GM19455 (cell line): ENCODE results near the gene IL10.
"Not testable (repeated sequence)": the region's sequence is repeated elsewhere in the genome, so short reads cannot be mapped to it uniquely, and the experiment has no call there.

ENCODE experiments used
- ATAC-seq: cut with Tn5 transposase; IDR thresholded peaks from one replicate; pipeline ENCODE4 v1.9.1; 2021; ENCODE audit not compliant: unreplicated experiment

The IL10 gene

DNA sequence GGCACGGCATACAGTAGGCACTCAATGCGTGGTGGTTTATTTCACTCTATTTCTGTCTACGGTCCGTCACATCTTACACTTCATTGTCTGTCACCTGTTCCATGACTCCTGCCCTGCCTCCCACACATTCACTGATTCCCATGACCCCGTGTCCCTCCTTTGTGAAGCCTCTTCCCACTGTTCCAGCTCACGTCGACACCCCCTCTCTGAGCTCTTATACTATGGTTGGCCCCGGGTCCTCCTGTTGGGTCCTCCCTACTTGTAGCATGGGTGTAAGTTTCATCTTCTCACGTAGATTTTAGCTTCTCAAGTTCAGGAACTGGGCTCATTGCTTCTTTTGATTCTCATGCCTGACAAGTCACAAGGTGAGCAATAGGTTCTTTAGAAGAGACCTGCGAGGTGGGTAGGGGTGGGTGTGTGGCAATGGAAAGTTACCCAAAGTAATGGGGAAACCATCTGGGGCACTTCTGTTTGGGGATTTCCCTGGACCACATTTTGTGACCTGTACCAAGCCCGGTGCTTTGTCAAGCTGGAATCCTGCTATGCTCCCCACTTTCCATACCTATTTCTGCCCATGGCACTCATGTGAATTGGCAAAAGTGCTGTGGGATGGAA is 22.1 kb upstream of the IL10 start:
- no peak for ATAC-seq

DNA sequence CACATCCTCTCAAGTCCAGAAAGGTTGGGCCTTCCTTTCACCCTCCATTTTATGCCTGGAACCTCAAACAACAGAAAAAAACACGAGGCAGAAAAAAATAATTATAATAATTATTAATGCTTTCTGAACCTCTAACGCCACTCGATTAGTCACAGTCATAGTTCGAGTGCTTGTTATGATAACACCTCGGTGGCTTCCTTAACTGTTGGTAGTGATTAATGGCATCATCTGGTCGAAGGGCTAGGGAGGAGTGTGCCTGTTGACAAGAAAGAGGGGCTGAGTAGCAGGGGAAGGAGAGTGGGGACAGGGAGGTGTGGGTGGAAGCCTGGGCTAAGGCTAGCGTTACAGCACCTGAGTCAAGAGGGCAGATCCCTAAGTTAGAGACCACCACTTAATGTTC is 21.3 kb upstream of the IL10 start:
- no peak for ATAC-seq

DNA sequence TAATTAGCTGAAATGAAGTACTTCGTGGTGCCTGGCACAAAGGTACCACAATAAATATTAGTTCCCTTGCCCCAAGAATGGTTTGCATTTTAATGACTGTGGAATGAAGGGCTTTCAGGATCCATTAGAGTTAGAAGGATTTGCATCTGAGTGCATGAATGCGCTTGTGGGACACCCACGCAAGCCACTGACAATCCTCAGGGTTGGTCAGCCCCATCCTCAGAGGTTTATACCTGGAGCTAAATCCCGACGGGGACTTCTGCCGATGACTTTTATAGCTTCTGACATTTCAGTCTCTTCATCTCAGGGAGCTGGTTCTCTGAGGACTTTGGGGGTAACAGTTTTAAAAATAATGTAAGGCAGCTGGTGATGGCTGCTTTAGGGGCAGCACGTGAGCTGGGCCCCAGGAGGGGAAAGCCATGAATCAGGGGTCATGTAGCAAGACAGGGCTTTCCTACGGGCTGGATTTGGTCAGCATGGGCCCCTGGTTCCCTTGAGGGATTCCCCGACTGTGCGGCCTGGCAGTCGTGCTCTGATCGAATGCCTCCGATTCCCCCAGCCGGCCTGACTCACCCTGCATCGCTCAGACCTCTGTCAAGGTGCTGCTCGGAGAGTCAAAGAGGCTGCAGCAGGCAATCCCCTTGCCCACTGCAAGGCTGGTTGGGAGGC is 20.8 kb upstream of the IL10 start:
- peak; percentile 37 for ATAC-seq

DNA sequence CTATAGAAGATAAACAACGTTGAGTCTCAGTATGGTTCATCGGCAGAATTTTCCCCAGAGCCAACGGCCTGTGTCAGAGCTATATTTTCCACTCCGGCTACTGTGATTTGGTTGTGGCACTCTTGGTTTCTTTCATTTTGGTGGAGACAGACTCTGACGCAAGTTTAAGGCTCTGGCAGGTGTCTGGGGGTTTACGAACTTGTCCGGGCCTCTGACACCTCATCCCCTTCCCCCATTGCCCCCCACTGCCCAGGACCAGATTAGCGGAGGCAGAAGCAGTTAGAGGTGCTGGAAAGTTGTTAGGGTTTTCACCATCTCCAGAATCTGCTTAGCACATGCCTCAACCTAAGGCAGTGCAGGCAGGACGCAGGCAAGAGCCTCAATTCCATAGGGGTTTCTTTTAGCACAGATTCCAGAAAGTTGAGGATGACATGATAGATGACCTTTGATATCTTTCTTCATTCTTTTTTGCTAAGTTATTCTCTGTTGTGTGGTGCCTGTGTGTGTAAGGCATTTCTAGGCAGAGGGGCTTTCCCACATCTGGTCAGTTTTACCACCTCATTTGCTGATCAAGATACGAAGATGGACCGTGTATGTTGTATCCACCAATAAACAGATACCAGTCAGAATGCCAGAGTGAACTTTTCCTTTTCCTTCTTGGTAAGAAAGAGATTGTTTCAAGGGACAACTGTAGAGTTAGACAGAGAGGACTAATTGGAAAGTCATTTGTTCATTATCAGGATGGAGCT is 18.4 kb upstream of the IL10 start:
- no peak for ATAC-seq

DNA sequence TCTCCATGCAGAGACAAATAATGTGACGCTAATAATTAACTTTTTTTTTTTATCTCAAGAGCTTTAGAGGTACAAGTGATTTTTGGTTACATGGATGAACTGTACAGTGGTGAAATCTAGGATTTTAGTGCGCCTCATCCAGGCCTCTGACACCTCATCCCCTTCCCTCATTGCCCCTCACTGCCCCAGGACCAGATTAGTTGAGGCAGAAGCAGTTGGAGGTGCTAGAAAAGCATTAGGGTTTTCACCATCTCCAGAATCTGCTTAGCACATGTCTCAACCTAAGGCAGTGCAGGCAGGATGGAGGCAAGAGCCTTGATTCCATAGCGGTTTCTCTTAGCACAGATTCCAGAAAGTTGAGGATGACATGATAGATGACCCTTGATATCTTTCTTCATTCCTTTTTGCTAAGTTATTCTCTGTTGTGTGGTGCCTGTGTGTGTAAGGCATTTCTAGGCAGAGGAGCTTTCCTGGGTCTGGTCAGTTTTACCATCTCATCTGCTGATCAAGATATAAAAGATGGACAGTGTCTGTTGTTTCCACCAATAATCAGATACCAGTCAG is 16.3 kb upstream of the IL10 start:
- ATAC-seq = no peak

DNA sequence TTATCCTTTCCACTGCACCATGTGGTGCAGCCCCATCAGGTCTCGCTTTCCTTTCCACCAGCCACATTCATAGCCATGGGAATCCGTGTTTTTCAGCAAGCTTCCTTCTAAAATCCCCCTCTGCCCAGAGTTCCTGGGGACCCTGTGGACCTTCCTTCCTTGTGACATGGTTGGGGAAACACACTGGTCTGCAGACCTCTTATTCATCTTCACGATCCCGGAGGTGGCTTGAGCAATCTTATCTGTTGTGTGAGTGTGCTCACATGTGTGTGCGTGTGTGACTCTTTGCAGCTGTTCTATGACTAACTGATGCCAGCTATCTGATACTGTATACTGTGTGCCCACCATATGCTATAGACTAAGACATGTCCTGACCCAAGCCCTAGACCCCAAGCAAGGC is 15.6 kb upstream of the IL10 start:
- no peak for ATAC-seq

DNA sequence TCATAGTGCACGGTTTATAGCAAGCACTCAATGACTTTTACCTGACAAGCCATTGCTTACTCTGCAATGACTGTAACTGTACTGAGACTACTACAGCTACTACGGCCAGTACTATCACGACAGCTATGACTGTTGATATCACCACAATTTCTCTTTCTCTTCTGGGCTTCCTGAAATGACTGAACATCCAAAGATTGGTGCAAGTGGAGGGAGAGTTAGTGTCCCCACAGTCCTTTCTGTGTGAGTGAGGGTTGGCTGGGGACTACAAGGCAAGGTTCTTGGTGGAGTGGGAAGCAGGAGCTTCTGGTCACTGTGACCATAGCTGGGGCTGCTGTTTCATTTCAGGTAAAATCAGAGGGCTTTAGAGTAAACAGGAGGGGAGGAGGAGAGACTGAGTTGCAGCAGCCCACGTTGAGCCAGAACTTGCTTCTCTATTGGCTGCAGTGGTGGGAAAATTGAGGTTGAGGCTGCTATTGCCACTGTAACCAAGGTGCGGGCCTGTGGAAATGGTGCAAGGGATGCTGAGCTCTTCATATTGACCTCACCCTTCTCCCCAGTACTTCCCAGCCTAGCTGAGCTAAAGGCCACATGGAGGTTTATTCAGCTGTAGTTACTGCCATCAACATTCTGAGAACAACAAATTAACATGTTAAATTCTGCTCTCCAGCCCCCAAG is 14.1 kb upstream of the IL10 start:
- no peak for ATAC-seq

DNA sequence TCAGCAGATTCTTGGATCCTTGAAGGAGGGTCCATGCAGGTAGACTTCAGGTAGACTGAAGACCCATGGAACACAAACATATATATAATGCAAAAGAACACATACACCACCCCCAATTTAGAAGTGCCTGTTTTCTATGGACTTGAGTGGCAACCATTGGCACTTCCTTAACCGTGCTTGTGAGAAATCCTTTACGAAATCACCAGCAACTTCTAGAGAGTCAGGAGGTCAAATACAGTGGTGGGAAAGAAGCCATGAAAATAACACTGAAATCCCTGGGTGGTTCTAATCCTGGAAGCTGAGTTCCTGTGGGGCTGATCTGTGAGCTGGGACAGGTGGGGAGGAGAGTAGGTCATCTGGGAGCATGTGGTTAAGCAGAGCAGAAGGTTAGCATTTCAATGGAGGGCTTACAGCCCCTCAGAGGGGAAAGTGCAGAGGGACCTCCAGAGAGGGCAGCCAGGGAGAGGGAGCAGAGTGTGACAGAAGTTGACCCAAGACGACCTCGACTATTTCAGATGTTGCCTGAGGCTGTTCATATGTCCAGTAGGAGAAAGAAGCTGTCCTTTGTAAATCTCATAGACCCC is 13.0 kb upstream of the IL10 start:
- ATAC-seq = no peak

DNA sequence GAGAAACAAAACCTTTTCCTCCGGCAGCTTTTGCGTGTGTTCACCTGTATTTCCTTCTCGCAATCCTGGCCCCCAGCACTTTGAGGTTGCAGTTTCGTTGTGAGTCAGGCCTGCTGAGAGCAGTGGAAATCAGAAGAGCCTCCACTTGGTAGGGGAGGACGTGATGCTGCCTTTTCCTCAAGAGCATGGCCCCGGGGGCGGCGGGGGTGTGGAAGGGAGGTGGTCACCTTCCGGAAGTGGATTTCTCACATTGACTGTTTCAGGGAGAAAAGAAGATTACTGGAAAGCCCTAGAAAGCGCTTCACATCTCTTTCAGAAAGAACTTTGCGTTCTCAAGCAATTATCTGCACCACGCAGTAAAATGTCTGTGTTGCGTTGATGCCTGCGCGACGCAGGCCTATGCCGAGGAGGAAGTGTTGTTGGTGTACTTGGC is 12.2 kb upstream of the IL10 start:
- ATAC-seq = peak; percentile 65

DNA sequence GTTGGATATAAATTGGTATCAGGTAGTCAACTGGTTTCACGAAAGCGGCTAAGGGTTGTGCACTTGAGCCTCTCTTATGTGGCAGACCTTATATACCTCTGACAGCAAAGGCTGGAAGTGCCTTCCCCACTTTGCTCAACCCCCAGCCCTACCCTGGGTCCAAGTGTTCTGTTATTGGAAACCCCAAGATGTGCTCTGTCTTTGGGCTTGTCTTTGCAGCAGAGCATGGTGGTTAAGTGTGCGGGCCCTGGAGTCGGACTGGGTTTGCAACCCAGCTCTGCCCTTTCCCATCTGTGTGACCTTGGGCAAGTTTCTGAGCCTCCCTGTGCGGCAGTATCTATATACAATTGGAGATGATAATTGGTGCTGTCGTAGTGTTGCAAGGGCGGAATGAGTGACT is 11.2 kb upstream of the IL10 start:
- no peak for ATAC-seq

DNA sequence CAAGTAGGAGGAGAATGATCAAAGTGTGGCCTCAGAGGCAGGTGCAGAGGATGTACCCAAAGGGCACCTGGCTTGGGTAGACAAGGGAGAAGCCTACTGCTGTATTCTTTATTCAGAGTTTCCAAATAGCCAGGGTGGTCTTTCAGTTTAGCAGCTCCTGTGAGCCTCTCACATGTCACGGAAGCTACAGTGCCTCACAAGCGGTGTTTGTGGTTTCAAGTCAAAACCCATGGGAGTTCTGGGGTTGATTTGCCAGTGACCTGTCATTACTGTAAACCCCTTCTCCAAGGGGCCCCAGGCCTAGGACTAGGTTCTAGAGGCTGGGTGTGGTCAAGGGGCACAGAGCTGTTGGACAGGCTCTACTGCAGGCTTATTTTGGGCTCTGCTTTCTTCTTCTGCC is 10.2 kb upstream of the IL10 start:
- peak; percentile 64 for ATAC-seq

DNA sequence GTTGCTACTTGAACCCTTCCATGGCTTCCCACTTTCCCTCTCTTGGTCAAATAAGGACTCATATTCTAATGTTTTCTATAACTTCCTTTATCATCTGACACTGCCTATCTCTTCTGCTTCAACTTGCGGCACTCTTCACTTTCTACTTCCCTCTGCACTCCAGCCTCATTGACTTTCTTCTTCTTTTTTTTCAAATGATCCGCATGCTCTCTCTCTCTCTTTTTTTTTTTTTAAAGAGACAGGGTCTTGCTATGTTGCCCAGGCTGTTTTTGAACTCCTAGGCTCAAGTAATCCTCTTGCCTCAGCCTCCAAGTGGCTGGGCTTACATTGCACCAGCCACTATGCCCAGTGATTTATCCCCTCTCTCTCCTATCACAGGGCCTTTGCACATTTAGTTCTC is 7.3 kb upstream of the IL10 start:
- no peak for ATAC-seq

DNA sequence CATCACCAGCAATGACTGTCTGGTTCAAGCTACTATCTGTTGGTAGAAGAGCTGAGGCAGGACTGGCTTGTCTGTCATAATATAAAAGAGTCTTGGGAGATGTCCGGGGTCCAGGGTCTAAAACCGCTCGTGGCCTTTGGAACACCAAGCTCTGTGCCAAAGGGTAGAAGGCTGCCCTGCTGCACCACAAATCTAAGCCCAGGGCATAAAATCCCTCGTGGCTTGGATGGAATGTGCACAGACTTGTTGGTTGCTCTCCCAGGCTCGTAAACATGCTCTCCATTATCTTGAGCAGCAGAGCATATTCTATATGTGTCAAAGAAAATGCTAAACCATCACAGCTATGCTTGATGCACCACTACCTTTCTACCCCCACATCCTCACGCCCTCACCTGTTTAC is 6.6 kb upstream of the IL10 start:
- not testable (repeated sequence) for ATAC-seq

DNA sequence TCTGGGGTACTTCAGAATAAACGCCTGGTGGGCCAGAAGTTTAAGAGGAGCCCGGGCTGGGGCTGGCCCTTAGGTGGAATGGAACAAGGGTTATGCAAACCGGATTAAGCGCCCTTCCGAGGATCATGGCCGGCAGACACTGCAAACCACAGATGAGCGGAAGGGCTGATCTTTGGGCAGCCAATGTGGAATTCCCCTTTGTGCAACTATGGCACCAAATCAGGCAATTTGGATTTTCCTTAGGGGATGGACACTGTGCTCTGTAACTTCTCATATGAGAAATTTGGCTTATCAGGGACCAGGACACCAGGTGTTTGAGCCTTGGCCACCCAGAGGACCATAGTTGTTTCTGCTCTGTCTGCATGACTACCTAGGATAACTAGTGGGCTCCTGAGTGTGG is 5.7 kb upstream of the IL10 start:
- ATAC-seq = no peak

DNA sequence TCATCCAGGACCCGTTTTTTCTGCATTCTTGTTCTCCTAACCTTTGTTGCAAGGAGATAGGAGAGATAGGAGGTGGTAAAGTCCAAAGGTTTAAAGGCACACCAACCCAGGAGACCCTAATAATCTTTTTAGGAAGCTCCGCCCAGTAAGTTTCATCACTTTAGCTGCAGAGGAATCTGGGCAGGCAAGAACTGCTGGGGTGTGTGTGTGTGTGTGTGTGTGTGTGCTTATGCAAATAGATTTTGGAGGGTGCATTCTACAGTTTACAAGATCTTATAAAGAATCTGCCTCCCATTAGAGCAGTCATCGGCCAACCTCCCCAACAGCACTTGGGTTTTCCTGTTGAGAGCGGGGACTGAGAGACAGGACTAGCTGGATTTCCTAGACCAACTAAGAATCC is 3.9 kb upstream of the IL10 start:
- no peak for ATAC-seq

DNA sequence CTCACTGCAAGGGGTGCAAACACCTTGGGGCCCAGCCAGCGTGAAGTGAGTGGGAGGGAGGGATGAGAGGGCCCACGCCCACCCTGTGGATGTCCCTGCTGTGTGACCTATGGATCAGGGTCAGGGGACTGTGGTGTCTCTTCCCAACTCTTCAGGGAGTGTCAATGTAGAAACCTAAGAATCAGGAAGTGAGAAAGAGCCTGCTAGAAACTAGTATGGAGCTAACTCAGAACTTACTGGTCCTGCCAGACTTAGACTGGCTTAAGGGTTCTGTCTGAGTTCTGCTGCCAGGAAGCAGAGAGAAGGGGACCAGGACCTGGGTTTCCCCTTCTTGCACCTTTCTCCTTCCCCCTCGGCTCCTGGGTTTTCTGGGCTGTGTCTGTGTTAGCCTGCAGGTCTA is 1.8 kb upstream of the IL10 start:
- no peak for ATAC-seq

DNA sequence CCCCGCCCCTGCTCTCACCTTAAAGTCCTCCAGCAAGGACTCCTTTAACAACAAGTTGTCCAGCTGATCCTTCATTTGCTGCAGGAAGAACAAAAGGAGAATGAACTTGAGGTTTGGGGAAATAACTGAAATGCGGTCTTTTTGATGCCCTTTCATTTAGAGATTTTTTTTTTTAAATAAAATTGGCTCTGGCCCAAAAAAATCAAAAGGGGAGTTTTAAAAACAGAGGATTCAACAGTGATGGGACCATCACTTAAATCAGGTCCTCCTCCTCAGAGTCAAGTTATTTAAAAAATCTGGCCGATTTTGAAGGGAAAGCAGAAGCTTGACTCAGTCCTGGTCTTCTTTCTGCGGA is 979 bp downstream of the IL10 start:
- no peak for ATAC-seq

DNA sequence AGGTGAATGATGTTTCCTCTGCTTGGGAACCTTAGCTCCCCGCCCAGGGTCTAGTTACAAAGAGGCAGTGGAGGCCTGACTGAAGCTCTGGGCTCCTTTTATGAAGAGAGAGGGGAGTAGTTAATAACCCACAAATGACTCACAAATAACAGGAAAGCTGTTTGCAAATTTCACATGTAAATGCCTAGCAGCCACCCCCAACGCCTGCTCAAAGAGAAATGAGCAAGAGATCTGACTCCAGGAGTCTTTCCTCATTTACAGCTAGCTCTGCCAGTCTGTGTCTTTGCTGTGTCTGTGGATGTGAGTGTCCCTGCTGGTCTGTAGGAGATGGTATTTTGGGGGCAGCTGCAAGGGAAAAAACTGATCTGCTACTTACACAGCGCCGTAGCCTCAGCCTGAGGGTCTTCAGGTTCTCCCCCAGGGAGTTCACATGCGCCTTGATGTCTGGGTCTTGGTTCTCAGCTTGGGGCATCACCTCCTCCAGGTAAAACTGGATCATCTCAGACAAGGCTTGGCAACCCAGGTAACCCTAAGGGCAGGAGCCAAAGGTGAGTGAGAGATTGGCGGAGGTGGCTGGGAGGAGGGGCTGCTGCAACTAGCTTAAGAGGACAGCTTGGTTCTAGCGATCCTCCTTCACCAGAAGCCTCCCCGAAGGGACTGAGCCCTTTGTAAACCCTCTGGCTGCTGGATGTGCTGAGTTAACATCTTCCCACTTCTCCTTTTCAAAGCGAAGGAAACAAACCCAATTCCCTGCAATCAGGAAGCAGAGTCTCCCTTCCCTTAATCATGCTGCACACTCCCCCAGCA is 1.6 kb downstream of the IL10 start, which contains the start of gene IL19:
TSS of gene IL19 (plus strand) at position 243 of the 807 bp plus-strand sequence. CDS start 65,890 bp downstream, outside the sequence.
- no peak for ATAC-seq

DNA sequence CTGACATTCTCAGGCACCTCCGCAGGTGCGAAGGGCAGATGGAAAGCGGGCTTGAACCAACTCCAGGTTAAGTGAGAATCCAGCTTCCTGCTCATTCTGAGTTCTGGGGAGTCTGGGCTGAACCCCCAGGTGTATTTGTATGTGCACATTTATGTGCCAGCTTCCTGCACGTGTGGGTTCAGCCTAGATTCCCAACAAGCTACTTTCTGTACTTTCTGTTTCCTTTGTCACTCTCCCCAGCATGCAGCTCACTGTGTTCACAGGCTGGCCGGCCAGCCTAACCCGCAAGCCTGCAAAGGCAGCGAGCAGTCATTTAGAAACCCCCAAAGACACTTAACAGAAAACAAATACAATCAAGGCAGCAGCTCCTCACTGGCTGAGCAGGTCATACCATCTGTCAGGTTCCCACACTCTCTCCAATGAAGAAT is 3.0 kb downstream of the IL10 start:
- ATAC-seq = peak; percentile 60
